Measurements from ENCODE around the gene AACS. TPM values are rescaled to one million over a fixed set of nuclear protein-coding genes. Genes with fewer than 3 reads are reported as not detected.

AACS gene
- total and polyA plus RNA-seq, 2 of the 4 experiments (the other 2 are of a cell fraction) = 22.0 to 24.9 TPM

- no peak overlapping the region for H2AK9ac ChIP-seq (replicated peaks; ENCODE audit: low read depth, low read length, poor library complexity)
- H3K4me1 ChIP-seq (ENCODE audit: control insufficient read depth, insufficient read depth, low read length) = peaks cover 3% of the 10 kb centered on the region
- intact Hi-C loops (cut with micrococcal nuclease) = loop anchor here (5.0 kb wide), 1 partner anchor 77 kb away; the partner anchor contains the start of gene BRI3BP
- H3K18ac ChIP-seq (ENCODE audit: low read depth, low read length) = no peak overlapping the region
- H3K23ac ChIP-seq (ENCODE audit: low read depth, low read length) = no peak overlapping the region
- H3K79me1 ChIP-seq (ENCODE audit: low read depth in 1 of 2, low read length in 2 of 2) = peaks cover 6 to 46% of the 10 kb centered on the region in 2 experiments; a peak in 3 of 4 replicates
- H4K91ac ChIP-seq (ENCODE audit: insufficient read depth, low read depth, low read length) = no peak overlapping the region
- no peak overlapping the region for H3K4me2 ChIP-seq (ENCODE audit: low read depth, low read length)
- in situ Hi-C loops (cut with MboI; ENCODE audit: low sequenced_read_pairs) = no loop called here
- H3K9ac ChIP-seq (ENCODE audit: low read depth, low read length) = no peak overlapping the region
- 0 out of 2 replicates have a peak, but pooled peaks cover 5% of the 10 kb centered on the region for H4K20me1 ChIP-seq (ENCODE audit: insufficient read depth, low read length)
- H4K5ac ChIP-seq (ENCODE audit: low read depth, low read length) = no peak overlapping the region
- peaks cover 4% of the 10 kb centered on the region; the same call in 1 of the 2 replicates for H3K9me1 ChIP-seq (ENCODE audit: insufficient read depth, low read length)
- H3K36me3 ChIP-seq (ENCODE audit: control insufficient read depth, insufficient read depth, low read length) = peaks cover 13% of the 10 kb centered on the region
- BruUV-seq (replicated peaks) = no TSS peak
- no peak overlapping the region for H3K14ac ChIP-seq (replicated peaks; ENCODE audit: low read depth, low read length)
- no peak overlapping the region for H2BK15ac ChIP-seq (ENCODE audit: low read depth, low read length)
- TF ChIP-seq CTCF (conservative IDR thresholded peaks at IDR 0.05; ENCODE audit: low read depth, low read length) (no peak), ELK1 (IDR thresholded peaks at IDR 0.05; ENCODE audit: borderline replicate concordance, low read depth, low read length) (no peak), FOS (IDR thresholded peaks at IDR 0.05; ENCODE audit: low read depth, low read length) (no peak), CEBPB (IDR thresholded peaks at IDR 0.05; ENCODE audit: low read depth, low read length) (no peak), MAFK (IDR thresholded peaks at IDR 0.05; ENCODE audit: low read depth, low read length) (no peak), USF2 (IDR thresholded peaks at IDR 0.05; ENCODE audit: low read depth, low read length) (no peak), NFE2L2 (IDR thresholded peaks at IDR 0.05; ENCODE audit: low read depth, low read length) (no peak), RFX5 (IDR thresholded peaks at IDR 0.05; ENCODE audit: low read depth, low read length) (no peak), MXI1 (IDR thresholded peaks at IDR 0.05; ENCODE audit: borderline replicate concordance, low read depth, low read length) (no peak), MAZ (IDR thresholded peaks at IDR 0.05; ENCODE audit: borderline replicate concordance, low read depth, low read length) (no peak), RAD21 (IDR thresholded peaks at IDR 0.05; ENCODE audit: low read length) (no peak), SMC3 (IDR thresholded peaks at IDR 0.05; ENCODE audit: low read depth, low read length) (no peak), RCOR1 (IDR thresholded peaks at IDR 0.05; ENCODE audit: insufficient replicate concordance, low read length) (no peak), POLR2A (IDR thresholded peaks at IDR 0.05; ENCODE audit: low read depth, low read length) (no peak), CHD1 (IDR thresholded peaks at IDR 0.05; ENCODE audit: low read depth, low read length) (no peak), BHLHE40 (IDR thresholded peaks at IDR 0.05; ENCODE audit: low read depth, low read length) (no peak)
- H2BK120ac ChIP-seq (ENCODE audit: low read depth, low read length) = no peak overlapping the region
- no peaks in the 10 kb centered on the region for H3K27me3 ChIP-seq (ENCODE audit: control insufficient read depth, insufficient read depth, low read length)
- DNase-seq = no peak
- H3K4ac ChIP-seq (ENCODE audit: low read depth, low read length) = no peak overlapping the region
- H2BK20ac ChIP-seq (ENCODE audit: low read depth, low read length) = no peak overlapping the region
- no peak overlapping the region for H3K27ac ChIP-seq (ENCODE audit: insufficient read depth, low read length)
- ATAC-seq (ENCODE audit: low read depth) = no peak
- dilution Hi-C loops (cut with HindIII; ENCODE audit: low sequenced_read_pairs, unreplicated experiment) = no loop called here
- H3K9me3 ChIP-seq (ENCODE audit: control insufficient read depth, insufficient read depth, low read length) = no peaks in the 10 kb centered on the region
- H3K56ac ChIP-seq (ENCODE audit: extremely low read depth, insufficient read depth, low read length) = no peak overlapping the region
- WGBS, 2 experiments (ENCODE audit: extremely low coverage in 2 of 2, insufficient read length in 1 of 2) = 73% methylated on average over 7 of the region's 8 CpGs; no CpG with 5 or more reads in 1 of the 2 experiments
- ChIA-PET POLR2A (ENCODE audit: unreplicated experiment) (no interaction called here), CTCF (interaction anchor here (0.6 kb wide), 1 partner anchor 69 kb away, joined by 3 read pairs; no protein-coding TSS in a partner anchor)
- H2BK5ac ChIP-seq (ENCODE audit: low read depth, low read length, poor library complexity, severe bottlenecking) = no peak overlapping the region
- no peak overlapping the region for H3K4me3 ChIP-seq (ENCODE audit: insufficient read depth, low read depth, low read length)
- no peak overlapping the region for H4K8ac ChIP-seq (ENCODE audit: low read depth in 2 of 2, low read length in 2 of 2)
- no peak overlapping the region for H2AK5ac ChIP-seq (ENCODE audit: low read depth, low read length)
- H2AFZ ChIP-seq (replicated peaks; ENCODE audit: low read length, poor library complexity) = no peak overlapping the region
These were observed 4.4 kb downstream of the AACS start for GRCh38 chr12:125069616-125070015.
